Measurements from ENCODE around the gene PRODH2.
"Not testable (repeated sequence)": the region's sequence is repeated elsewhere in the genome, so short reads cannot be mapped to it uniquely, and the experiment has no call there.

PRODH2 gene

GRCh38 chr19:35843676-35844481 is 31.2 kb upstream of the PRODH2 start:
- no peak for DNase-seq (ENCODE audit: low read depth)

- no peak for DNase-seq (ENCODE audit: low read depth)
Measured at GRCh38 chr19:35842666-35843272, 30.1 kb upstream of the PRODH2 start.

GRCh38 chr19:35841961-35842595 is 29.4 kb upstream of the PRODH2 start:
- DNase-seq (ENCODE audit: low read depth): no peak

- not testable (repeated sequence) for DNase-seq (ENCODE audit: low read depth)
Measured at GRCh38 chr19:35836096-35836495, 23.5 kb upstream of the PRODH2 start.

GRCh38 chr19:35833972-35834371 is 21.3 kb upstream of the PRODH2 start:
- no peak for DNase-seq (ENCODE audit: low read depth)

- DNase-seq (ENCODE audit: low read depth): no peak
Measured at GRCh38 chr19:35832054-35832453, 19.4 kb upstream of the PRODH2 start.

GRCh38 chr19:35830986-35831385 is 18.3 kb upstream of the PRODH2 start:
- no peak for DNase-seq (ENCODE audit: low read depth)

GRCh38 chr19:35828692-35829301 is 16.2 kb upstream of the PRODH2 start:
- DNase-seq (ENCODE audit: low read depth): no peak

GRCh38 chr19:35824150-35824549 is 11.5 kb upstream of the PRODH2 start:
- no peak for DNase-seq (ENCODE audit: low read depth)

- peak; percentile 58 for DNase-seq (ENCODE audit: low read depth)
Measured at GRCh38 chr19:35822579-35822978, 9.9 kb upstream of the PRODH2 start.

GRCh38 chr19:35818445-35818844 is 5.8 kb upstream of the PRODH2 start:
- no peak for DNase-seq (ENCODE audit: low read depth)

GRCh38 chr19:35816846-35817245 is 4.2 kb upstream of the PRODH2 start:
- DNase-seq (ENCODE audit: low read depth): no peak

- no peak for DNase-seq (ENCODE audit: low read depth)
Measured at GRCh38 chr19:35816262-35816661, 3.6 kb upstream of the PRODH2 start.

GRCh38 chr19:35813043-35813890 is 622 bp upstream of the PRODH2 start:
- DNase-seq (ENCODE audit: low read depth): no peak

- DNase-seq (ENCODE audit: low read depth): no peak
Measured at GRCh38 chr19:35811317-35812219, 1.1 kb downstream of the PRODH2 start.

GRCh38 chr19:35807633-35808032 is 5.0 kb downstream of the PRODH2 start:
- DNase-seq (ENCODE audit: low read depth): no peak

GRCh38 chr19:35806597-35806996 is 6.0 kb downstream of the PRODH2 start:
- no peak for DNase-seq (ENCODE audit: low read depth)

GRCh38 chr19:35805526-35806102 is 7.0 kb downstream of the PRODH2 start:
- DNase-seq (ENCODE audit: low read depth): no peak

GRCh38 chr19:35801828-35802227 is 10.8 kb downstream of the PRODH2 start:
- no peak for DNase-seq (ENCODE audit: low read depth)

GRCh38 chr19:35797663-35798062 is 15.0 kb downstream of the PRODH2 start:
- DNase-seq (ENCODE audit: low read depth): no peak

Measured in CMK (cell line).